LNCAP (cell line): ENCODE results near the gene CCNYL1.

ENCODE experiments used
- CTCF ChIP-seq: fragments of 450-650 bp; IDR thresholded peaks from 2 replicates; pipeline ENCODE4 v1.5.1; 2017; ENCODE audit warnings: mild to moderate bottlenecking

Gene CCNYL1

GRCh38 chr2:207777124-207777523 lies 65.7 kb downstream of the CCNYL1 start:
- no peak for TF ChIP-seq CTCF

- TF ChIP-seq CTCF: no peak
Observed at GRCh38 chr2:207778298-207778882, 67.0 kb downstream of the CCNYL1 start.

DNA sequence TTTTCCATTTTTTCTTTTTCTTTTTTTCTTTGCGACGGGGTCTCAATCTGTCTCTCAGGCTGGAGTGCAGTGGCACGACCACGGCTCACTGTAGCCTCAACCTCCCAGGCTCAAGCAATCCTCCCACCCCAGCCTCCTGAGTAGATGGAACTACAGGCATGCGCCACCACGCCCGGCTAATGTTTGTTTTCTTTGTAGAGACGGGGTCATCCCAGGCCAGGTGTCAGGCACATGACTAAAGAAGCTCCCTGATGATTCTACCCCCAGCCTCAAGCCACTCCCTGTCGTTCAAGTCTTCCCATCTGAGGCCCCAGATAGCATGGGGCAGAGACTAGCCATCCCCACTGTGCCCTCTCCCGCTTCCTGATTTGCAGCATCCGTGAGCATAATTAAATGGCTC lies 68.1 kb downstream of the CCNYL1 start:
- no peak for TF ChIP-seq CTCF

- no peak for TF ChIP-seq CTCF
Observed at GRCh38 chr2:207782238-207783030, 71.0 kb downstream of the CCNYL1 start.

DNA sequence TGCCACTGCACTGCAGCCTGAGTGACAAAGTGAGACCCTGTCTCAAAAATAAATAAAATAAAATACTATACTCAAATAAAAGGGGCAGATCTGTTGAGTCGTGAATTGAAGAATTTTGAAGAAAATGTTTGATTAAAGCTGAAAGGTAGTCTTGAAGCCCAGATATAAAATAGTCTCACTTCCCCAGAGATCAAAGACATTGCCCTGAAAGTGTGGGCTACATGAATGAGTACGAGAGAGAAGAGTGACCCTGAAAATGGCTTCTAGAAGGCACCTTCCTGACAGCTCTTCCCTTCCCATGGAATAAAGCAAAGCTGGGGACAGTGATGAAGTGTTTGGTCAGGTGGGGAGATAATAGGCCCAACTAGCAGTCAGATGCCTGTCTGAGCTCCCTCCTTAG lies 72.1 kb downstream of the CCNYL1 start:
- no peak for TF ChIP-seq CTCF

- TF ChIP-seq CTCF: no peak
Observed at GRCh38 chr2:207784898-207785297, 73.5 kb downstream of the CCNYL1 start.

DNA sequence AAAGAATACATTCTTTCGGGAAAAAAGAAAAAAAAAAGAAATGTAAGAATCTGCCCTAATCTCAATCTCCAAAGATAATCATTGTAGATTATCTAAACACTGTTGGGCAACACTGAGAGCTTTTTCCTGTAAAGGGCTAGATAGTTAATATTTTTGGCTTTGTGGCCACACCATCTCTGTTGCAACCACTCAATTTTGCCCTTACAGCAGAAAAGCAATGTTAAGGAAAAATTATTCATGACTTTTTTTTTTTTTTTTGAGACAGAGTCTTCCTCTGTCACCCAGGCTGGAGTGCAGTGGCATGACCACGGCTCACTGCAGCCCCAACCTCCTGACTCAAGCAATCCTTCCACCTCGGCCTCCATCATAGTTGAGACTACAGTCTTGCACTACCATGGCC lies 75.6 kb downstream of the CCNYL1 start:
- TF ChIP-seq CTCF: no peak
